NCI-H524 treated with DMSO at 0.1 percent for 48 hours (cell line): ENCODE measurements around the gene CHRM5.
A peak's percentile ranks its signal among the peaks of the same experiment; 100 is the strongest.

Experiments
- DNase-seq: peaks from one replicate; lab custom pipeline; 2025; lab: John Stamatoyannopoulos, UW

The CHRM5 gene, protein sequence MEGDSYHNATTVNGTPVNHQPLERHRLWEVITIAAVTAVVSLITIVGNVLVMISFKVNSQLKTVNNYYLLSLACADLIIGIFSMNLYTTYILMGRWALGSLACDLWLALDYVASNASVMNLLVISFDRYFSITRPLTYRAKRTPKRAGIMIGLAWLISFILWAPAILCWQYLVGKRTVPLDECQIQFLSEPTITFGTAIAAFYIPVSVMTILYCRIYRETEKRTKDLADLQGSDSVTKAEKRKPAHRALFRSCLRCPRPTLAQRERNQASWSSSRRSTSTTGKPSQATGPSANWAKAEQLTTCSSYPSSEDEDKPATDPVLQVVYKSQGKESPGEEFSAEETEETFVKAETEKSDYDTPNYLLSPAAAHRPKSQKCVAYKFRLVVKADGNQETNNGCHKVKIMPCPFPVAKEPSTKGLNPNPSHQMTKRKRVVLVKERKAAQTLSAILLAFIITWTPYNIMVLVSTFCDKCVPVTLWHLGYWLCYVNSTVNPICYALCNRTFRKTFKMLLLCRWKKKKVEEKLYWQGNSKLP

GRCh38 chr15:33968224-33968623 lies at the start of gene CHRM5:
CHRM5 (plus strand) TSS chr15:33968497; CDS start chr15:34062718, 94,221 bp downstream.
- no peak for DNase-seq

DNA sequence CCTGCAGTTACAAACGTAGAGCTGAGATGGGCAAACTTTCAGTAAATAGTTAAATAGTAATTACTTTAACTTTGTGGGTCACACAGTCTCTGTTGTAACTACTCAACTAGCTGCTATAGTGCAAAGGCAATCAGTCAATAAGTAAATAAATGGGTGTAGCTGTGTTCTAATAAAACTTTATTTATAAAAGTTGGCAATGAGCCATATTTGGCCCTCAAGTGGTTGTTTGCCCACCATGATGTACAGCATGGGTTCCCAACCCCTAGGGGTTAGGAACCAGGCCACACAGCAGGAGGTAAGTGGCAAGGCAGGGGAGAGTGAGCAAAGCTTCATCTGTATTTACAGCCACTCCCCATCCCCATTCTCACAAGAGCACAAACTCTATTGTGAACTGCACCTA lies 44.9 kb upstream of the CHRM5 start:
- DNase-seq: no peak

- no peak for DNase-seq
Measured at GRCh38 chr15:33926260-33926659, 42.0 kb upstream of the CHRM5 start.

DNA sequence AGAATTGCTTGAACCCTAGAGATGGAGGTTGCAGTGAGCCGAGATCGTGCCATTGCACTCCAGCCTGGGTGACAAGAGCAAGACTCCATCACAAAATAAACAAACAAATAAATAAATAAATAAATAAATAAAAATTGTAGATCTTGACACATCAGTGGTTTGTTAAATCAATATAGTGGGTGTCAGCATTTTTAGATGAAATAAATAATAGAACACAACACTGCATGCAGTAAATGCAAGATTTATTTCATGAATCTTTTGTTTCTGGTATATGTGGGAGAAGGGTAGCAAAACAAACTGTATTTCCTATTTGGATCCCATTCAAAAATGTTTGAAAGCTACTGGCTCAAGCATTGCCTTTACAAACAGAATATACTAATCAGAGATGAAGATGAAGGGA lies 35.6 kb upstream of the CHRM5 start:
- DNase-seq: no peak

GRCh38 chr15:33934396-33934795 lies 33.9 kb upstream of the CHRM5 start:
- no peak for DNase-seq

GRCh38 chr15:33934921-33935320 lies 33.4 kb upstream of the CHRM5 start:
- DNase-seq: no peak

- DNase-seq: no peak
Measured at GRCh38 chr15:33941279-33942063, 26.8 kb upstream of the CHRM5 start.

- no peak for DNase-seq
Measured at GRCh38 chr15:33946152-33946551, 22.1 kb upstream of the CHRM5 start.

GRCh38 chr15:33955945-33956344 lies 12.4 kb upstream of the CHRM5 start:
- DNase-seq: peak; percentile 74

- DNase-seq: no peak
Measured at GRCh38 chr15:33956397-33956796, 11.9 kb upstream of the CHRM5 start.

- no peak for DNase-seq
Measured at GRCh38 chr15:33959844-33960548, 8.3 kb upstream of the CHRM5 start.

GRCh38 chr15:33960549-33960935 lies 7.8 kb upstream of the CHRM5 start:
- DNase-seq: no peak

GRCh38 chr15:33963831-33964664 lies 4.2 kb upstream of the CHRM5 start:
- peak; percentile 4 for DNase-seq

GRCh38 chr15:33964665-33965040 lies 3.6 kb upstream of the CHRM5 start:
- DNase-seq: no peak

DNA sequence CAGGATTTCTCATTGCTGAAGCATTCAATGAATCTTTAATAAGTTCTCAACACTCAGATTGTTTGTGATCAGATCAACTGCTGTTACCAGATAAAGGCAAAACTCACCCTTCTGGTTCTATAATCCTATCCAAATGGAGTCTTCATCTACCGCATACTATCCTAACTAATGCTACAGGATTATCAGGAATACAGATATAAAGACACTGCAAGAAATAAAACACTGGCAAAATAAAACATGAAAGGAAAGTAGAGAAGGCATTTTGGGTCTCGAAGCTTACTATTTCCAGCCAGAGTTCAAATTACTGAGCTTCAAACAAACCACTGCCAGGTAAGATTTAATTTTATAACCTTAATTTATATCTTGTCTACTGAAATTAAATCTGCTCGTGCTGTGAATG lies 524 bp downstream of the CHRM5 start:
- no peak for DNase-seq

DNA sequence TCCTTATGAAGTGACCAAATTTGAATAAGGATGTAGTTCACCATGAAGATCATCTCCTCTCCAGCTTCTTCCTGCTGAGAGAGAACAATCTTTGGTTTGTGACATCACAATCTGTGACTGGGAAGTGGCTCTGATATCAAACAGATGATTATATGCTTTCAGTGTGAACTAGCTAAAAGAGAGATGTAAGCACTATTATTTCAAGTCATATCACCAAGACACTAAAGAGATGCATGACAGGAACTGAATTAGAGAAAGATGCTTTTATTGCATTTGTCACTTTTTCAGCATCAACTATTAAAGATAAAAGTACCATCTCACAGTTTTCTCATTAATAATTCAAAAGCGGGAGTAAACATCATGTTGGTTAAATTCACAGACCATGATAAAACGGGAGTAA lies 3.5 kb downstream of the CHRM5 start:
- no peak for DNase-seq

DNA sequence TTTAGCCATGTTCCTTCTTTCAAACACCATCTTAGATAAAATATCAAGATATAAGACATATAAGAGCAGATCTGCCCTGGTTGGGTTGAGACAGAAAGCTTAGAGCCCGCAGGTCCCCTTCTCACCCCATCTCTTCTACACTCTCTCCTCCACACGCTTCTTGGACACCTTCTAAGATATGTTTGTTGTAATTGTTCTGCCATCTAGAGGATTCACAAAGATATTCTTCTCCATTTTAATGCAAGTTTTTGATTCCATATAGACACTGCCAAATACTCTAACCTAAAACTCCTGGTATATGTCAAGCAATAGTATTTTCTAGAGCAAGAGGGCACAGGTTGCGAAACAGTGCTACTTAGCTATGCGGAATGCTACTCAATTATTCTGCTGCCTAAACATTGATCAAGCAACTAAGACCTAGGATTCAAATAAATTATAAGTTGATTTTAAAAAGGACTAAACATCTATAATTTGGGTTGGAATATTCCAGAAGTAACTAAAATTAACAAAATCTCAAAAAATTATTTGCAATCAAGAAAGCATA lies 6.8 kb downstream of the CHRM5 start:
- no peak for DNase-seq

DNA sequence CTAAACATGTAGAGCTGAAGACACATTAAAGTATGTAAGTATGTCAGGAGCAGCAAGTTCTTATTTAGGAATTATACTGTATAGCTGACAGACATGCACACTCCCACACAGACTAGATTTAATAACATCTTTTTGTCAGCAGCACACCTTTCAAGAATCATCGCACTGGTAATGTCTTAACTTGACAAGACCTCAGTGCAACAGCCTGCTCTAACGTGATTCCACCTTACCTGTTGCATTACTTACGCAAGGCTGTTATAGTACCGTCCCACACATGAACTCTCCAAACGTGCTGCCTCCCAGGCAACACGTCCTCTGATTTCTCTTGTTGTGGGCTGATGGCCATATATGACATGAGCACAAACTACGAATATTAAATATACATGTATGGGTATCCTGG lies 11.9 kb downstream of the CHRM5 start:
- DNase-seq: no peak

GRCh38 chr15:33982516-33982915 lies 14.2 kb downstream of the CHRM5 start:
- DNase-seq: no peak

DNA sequence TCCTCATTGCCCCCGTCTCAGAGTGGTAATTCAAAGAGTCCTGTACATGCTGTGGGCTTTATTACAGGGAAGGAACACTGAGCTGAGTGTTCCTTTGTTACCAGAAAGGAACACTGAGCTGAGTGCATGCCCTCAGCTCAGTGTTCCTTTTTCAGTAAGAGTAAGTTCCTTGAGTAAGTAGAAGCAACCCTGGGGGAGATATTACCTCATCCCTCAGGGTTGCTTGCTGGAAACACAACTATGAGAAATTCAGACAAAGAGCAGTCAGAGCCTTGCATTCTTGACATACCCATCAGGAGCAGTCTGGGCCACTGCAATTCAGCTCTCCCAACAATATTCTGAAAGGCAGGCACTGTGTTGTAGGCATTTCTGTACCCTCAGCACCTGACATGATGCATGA lies 17.0 kb downstream of the CHRM5 start:
- DNase-seq: no peak

DNA sequence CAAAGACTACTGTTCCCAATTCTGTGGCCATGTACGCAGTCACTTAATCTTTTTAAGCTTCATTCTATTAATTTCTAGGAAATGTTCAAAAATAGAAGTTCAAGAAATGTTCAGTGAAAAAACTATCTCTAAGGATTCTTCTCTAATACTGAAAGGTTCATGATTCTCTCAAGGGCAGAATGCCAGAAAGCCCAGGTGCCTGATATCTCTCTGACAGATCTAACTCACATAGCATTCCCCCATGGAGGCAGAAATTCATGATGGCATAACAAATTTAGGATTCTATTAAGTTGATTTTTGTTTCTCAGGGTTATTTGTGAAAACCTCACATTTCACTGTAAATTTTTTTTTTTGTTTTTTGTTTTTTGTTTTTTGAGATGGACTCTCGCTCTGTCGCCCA lies 17.5 kb downstream of the CHRM5 start:
- DNase-seq: no peak
